PC-9 (cell line): ENCODE results near the gene NTM. TPM values are rescaled to one million over a fixed set of nuclear protein-coding genes. Genes with fewer than 3 reads are reported as not detected.

ENCODE experiments used
- BruUV-seq: library from RNA; stranded (reverse); fragments of 400-500 nt; replicated peaks from 2 replicates; lab custom pipeline; 2021; lab: Mats Ljungman, UMichigan
- CTCF ChIA-PET: fragments of 300-600 bp; sonication (Branson Sonifier 250); formaldehyde crosslinking; loops from one replicate; lab custom pipeline; 2022; ENCODE audit warnings: antibody characterized with exemption; lab: Charles Lee
- POLR2A ChIA-PET: fragments of 300-600 bp; sonication (Branson Sonifier 250); formaldehyde crosslinking; loops from one replicate; lab custom pipeline; 2022; ENCODE audit warnings: antibody characterized with exemption; ENCODE audit not compliant: unreplicated experiment; lab: Charles Lee
- DNase-seq, 2 experiments: peaks; one replicate each; pipeline versions ENCODE4 v3.0.0 to v3.0.0-alpha.2; 2015 to 2022; ENCODE audit warnings: mixed read lengths in 1 of 2
- H2AFZ ChIP-seq: fragments of 200-600 bp; sonication (generic); 2 replicates; pipeline ENCODE4 v1.8.1; 2017; ENCODE audit warnings: antibody characterized with exemption
- H3F3A ChIP-seq: fragments of 200-600 bp; sonication (generic); 2 replicates; pipeline ENCODE4 v1.8.1; 2017; ENCODE audit warnings: antibody characterized with exemption, mild to moderate bottlenecking, low read depth; ENCODE audit not compliant: insufficient read depth
- H3K27ac ChIP-seq: fragments of 200-600 bp; sonication (generic); 2 replicates; pipeline ENCODE4 v1.6.1; 2016; ENCODE audit warnings: mixed run types
- H3K27me3 ChIP-seq: fragments of 200-600 bp; sonication (generic); 2 replicates; pipeline ENCODE4 v1.6.1; 2016; ENCODE audit warnings: low read depth, mixed run types; ENCODE audit not compliant: insufficient read depth
- H3K36me3 ChIP-seq: fragments of 200-600 bp; sonication (generic); 2 replicates; pipeline ENCODE4 v1.6.1; 2016; ENCODE audit warnings: low read depth, mixed run types
- H3K4me1 ChIP-seq: fragments of 200-600 bp; sonication (generic); replicated peaks from 2 replicates; pipeline ENCODE4 v1.6.1; 2016; ENCODE audit warnings: mixed run types; ENCODE audit not compliant: insufficient read depth
- H3K4me2 ChIP-seq: fragments of 200-600 bp; sonication (generic); 2 replicates; pipeline ENCODE4 v1.6.1; 2017; ENCODE audit warnings: mixed run types
- H3K4me3 ChIP-seq: fragments of 200-600 bp; sonication (generic); 2 replicates; pipeline ENCODE4 v1.6.1; 2016; ENCODE audit warnings: mixed run types
- H3K79me2 ChIP-seq: fragments of 200-600 bp; sonication (generic); 2 replicates; pipeline ENCODE4 v1.6.1; 2017; ENCODE audit warnings: low read depth, mixed run types
- H3K9me2 ChIP-seq: fragments of 200-600 bp; sonication (generic); 2 replicates; pipeline ENCODE4 v1.8.1; 2017; ENCODE audit warnings: mild to moderate bottlenecking; ENCODE audit not compliant: insufficient read depth
- H3K9me3 ChIP-seq: fragments of 200-600 bp; sonication (generic); 2 replicates; pipeline ENCODE4 v1.8.1; 2016; ENCODE audit warnings: low read depth; ENCODE audit not compliant: insufficient read depth
- H4K20me1 ChIP-seq: fragments of 200-600 bp; sonication (generic); 2 replicates; pipeline ENCODE4 v1.8.1; 2017; ENCODE audit not compliant: insufficient read depth
- CTCF ChIP-seq: fragments of 200-600 bp; sonication (generic); conservative IDR thresholded peaks from 2 replicates; pipeline ENCODE4 v1.6.1; 2017; ENCODE audit warnings: mixed run types, antibody characterized with exemption, mild to moderate bottlenecking, moderate library complexity
- EZH2 ChIP-seq: fragments of 200-600 bp; sonication (generic); IDR thresholded peaks from 2 replicates; pipeline ENCODE4 v1.8.0; 2017; ENCODE audit warnings: antibody characterized with exemption, low read depth
- intact Hi-C: fragments of 100-400 bp; cut with micrococcal nuclease; formaldehyde crosslinking; loops from one replicate; pipeline ENCODE4 v1.10.0; 2022; ENCODE audit not compliant: unreplicated experiment
- total RNA-seq: library from RNA; stranded (reverse); gene quantifications from 2 replicates; pipeline ENCODE4 v1.2.3, GENCODE V29; 2021

Gene NTM
- total RNA-seq, 1 experiment from 2014 or later = not detected

GRCh38 chr11:131908316-131908715, 537.9 kb downstream of the NTM start:
- no peak for DNase-seq
- Histone ChIP-seq H3K4me1 (no peaks in the 10 kb centered on the region), H3K36me3 (no peaks in the 10 kb centered on the region), H3K27ac (no peak overlapping the region), H3F3A (no peaks in the 10 kb centered on the region), H3K79me2 (no peaks in the 10 kb centered on the region), H3K9me2 (no peaks in the 10 kb centered on the region), H4K20me1 (no peaks in the 10 kb centered on the region), H3K4me2 (no peak overlapping the region), H2AFZ (no peak overlapping the region), H3K27me3 (0 out of 2 replicates have a peak, but pooled peaks cover 16% of the 10 kb centered on the region), H3K9me3 (no peaks in the 10 kb centered on the region), H3K4me3 (no peak overlapping the region)
- no peak for TF ChIP-seq CTCF
- TF ChIP-seq EZH2 = no peak
- intact Hi-C loops = no loop called here
- CTCF ChIA-PET = no interaction called here
- POLR2A ChIA-PET = no interaction called here
- no TSS peak for BruUV-seq

GRCh38 chr11:131909426-131910177, 539.2 kb downstream of the NTM start:
- Histone ChIP-seq H3K27ac (no peak overlapping the region), H3K9me3 (no peaks in the 10 kb centered on the region), H2AFZ (no peak overlapping the region), H3F3A (no peaks in the 10 kb centered on the region), H3K4me1 (no peaks in the 10 kb centered on the region), H3K36me3 (no peaks in the 10 kb centered on the region), H3K4me2 (no peak overlapping the region), H3K4me3 (no peak overlapping the region), H4K20me1 (no peaks in the 10 kb centered on the region), H3K9me2 (no peaks in the 10 kb centered on the region), H3K79me2 (no peaks in the 10 kb centered on the region), H3K27me3 (0 out of 2 replicates have a peak, but pooled peaks cover 16% of the 10 kb centered on the region)
- ChIA-PET POLR2A (no interaction called here), CTCF (no interaction called here)
- no peak for DNase-seq
- BruUV-seq = no TSS peak
- no peak for TF ChIP-seq CTCF
- TF ChIP-seq EZH2 = no peak
- intact Hi-C loops = no loop called here

- H3K4me2 ChIP-seq = no peak overlapping the region
- no peak for DNase-seq
- H3K36me3 ChIP-seq = no peaks in the 10 kb centered on the region
- H3F3A ChIP-seq = no peaks in the 10 kb centered on the region
- no peak overlapping the region for H2AFZ ChIP-seq
- no peak overlapping the region for H3K4me3 ChIP-seq
- no peaks in the 10 kb centered on the region for H3K9me3 ChIP-seq
- 0 out of 2 replicates have a peak, but pooled peaks cover 16% of the 10 kb centered on the region for H3K27me3 ChIP-seq
- no peak overlapping the region for H3K27ac ChIP-seq
- intact Hi-C loops = no loop called here
- no peaks in the 10 kb centered on the region for H4K20me1 ChIP-seq
- no TSS peak for BruUV-seq
- no peaks in the 10 kb centered on the region for H3K4me1 ChIP-seq
- no peak for TF ChIP-seq CTCF
- TF ChIP-seq EZH2 = no peak
- ChIA-PET POLR2A (no interaction called here), CTCF (no interaction called here)
- H3K9me2 ChIP-seq = no peaks in the 10 kb centered on the region
- H3K79me2 ChIP-seq = no peaks in the 10 kb centered on the region
Measured at GRCh38 chr11:131910178-131910522, 539.7 kb downstream of the NTM start.
